ENCODE results near the gene UST.

DNA sequence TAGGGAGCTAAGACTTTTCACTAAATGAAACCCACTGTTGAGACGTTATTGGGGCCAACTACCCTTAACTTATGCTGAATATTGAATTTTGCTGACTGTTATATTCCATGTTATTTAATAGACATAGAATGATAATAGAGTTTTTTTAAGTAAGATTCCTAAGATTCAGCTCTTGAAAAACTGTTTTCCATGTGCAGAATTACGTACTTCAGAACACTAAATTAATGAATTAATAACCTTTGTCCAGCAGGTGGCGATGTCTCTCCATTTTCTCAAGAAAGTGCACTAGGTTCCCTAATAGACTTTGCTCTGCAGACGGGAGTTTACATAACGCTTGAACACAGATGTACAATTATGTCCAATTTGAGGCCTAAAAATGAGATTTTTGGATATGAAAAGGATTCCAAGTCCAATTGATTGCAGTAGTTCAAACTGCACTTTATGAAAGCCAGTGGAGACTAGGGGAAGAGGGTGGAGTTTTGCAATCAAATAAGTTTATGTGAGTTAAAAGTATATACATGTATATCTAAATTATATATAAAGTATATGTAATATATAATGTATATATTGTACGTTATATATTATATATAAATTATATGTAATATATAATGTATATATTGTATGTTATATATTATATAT, 282.1 kb downstream of the UST start:
- TF ChIP-seq, protein P1, sequence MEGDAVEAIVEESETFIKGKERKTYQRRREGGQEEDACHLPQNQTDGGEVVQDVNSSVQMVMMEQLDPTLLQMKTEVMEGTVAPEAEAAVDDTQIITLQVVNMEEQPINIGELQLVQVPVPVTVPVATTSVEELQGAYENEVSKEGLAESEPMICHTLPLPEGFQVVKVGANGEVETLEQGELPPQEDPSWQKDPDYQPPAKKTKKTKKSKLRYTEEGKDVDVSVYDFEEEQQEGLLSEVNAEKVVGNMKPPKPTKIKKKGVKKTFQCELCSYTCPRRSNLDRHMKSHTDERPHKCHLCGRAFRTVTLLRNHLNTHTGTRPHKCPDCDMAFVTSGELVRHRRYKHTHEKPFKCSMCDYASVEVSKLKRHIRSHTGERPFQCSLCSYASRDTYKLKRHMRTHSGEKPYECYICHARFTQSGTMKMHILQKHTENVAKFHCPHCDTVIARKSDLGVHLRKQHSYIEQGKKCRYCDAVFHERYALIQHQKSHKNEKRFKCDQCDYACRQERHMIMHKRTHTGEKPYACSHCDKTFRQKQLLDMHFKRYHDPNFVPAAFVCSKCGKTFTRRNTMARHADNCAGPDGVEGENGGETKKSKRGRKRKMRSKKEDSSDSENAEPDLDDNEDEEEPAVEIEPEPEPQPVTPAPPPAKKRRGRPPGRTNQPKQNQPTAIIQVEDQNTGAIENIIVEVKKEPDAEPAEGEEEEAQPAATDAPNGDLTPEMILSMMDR (IDR thresholded peaks at IDR 0.05 in 4 of 5, conservative IDR thresholded peaks at IDR 0.05 in 1 of 5) = peak; percentile 69 to 81 (median 71)
- no peak for TF ChIP-seq POLR2A (IDR thresholded peaks at IDR 0.05)

All from gastrocnemius medialis (tissue), 4 donors.